Astrocyte (in vitro differentiated cells and primary cell): ENCODE results near the gene DIAPH1.

Source experiments
- EZH2 ChIP-seq: IDR thresholded peaks from 2 replicates; pipeline ENCODE4 v1.6.1; 2012; ENCODE audit warnings: mild to moderate bottlenecking, low read length, inconsistent platforms; ENCODE audit not compliant: insufficient read depth
- TF ChIP-seq, protein P1 (sequence below): IDR thresholded peaks from 2 replicates; pipeline ENCODE4 v1.5.1; 2011; ENCODE audit warnings: low read depth, mild to moderate bottlenecking, inconsistent platforms, low read length, moderate library complexity; ENCODE audit not compliant: insufficient read depth

GRCh38 chr5:141657937-141658545 lies 39.2 kb upstream of the DIAPH1 start:
- TF ChIP-seq, protein P1, sequence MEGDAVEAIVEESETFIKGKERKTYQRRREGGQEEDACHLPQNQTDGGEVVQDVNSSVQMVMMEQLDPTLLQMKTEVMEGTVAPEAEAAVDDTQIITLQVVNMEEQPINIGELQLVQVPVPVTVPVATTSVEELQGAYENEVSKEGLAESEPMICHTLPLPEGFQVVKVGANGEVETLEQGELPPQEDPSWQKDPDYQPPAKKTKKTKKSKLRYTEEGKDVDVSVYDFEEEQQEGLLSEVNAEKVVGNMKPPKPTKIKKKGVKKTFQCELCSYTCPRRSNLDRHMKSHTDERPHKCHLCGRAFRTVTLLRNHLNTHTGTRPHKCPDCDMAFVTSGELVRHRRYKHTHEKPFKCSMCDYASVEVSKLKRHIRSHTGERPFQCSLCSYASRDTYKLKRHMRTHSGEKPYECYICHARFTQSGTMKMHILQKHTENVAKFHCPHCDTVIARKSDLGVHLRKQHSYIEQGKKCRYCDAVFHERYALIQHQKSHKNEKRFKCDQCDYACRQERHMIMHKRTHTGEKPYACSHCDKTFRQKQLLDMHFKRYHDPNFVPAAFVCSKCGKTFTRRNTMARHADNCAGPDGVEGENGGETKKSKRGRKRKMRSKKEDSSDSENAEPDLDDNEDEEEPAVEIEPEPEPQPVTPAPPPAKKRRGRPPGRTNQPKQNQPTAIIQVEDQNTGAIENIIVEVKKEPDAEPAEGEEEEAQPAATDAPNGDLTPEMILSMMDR: no peak
- TF ChIP-seq EZH2: no peak
